GM13977 (cell line): ENCODE data around the gene STPG3.

Experiments used
- DNase-seq: peaks from one replicate; pipeline ENCODE4 v3.0.0; 2012; ENCODE audit warnings: low spot score
- CTCF ChIP-seq: IDR thresholded peaks from 2 replicates; pipeline ENCODE4 v1.5.1; 2012; ENCODE audit warnings: mild to moderate bottlenecking, control low read depth; ENCODE audit not compliant: insufficient read depth; ENCODE audit errors: extremely low read depth, missing control alignments
- in situ Hi-C: fragments of 300-500 bp; cut with MboI; formaldehyde crosslinking; loops from one replicate; pipeline ENCODE4 v1.12.0; 2022; ENCODE audit warnings: low sequenced_read_pairs, low pct_unique_long_range_greater_than_20kb, mixed read lengths, inconsistent platforms; ENCODE audit not compliant: unreplicated experiment

Gene STPG3

GRCh38 chr9:137299938-137300337 lies 48.9 kb downstream of the STPG3 start:
- in situ Hi-C loops, result loop anchor here (10.0 kb wide), 1 partner anchor 105 kb away; no protein-coding TSS in a partner anchor
- no peak for TF ChIP-seq CTCF
- DNase-seq, result no peak

- DNase-seq, result no peak
- TF ChIP-seq CTCF, result no peak
- in situ Hi-C loops, result no loop called here
Observed at GRCh38 chr9:137300567-137301080, 49.5 kb downstream of the STPG3 start.

GRCh38 chr9:137301081-137301947 lies 50.2 kb downstream of the STPG3 start:
- no peak for DNase-seq
- in situ Hi-C loops, result no loop called here

GRCh38 chr9:137302118-137302448 lies 51.0 kb downstream of the STPG3 start, which contains the start of gene NRARP:
TSS of gene NRARP (minus strand) at chr9:137302271. CDS start at chr9:137301928, 343 bp downstream.
- peak; percentile 23 for TF ChIP-seq CTCF
- peak; percentile 98 for DNase-seq
- in situ Hi-C loops, result no loop called here

More at GRCh38 chr9:137301081-137301947, 50.2 kb downstream of the STPG3 start:
- peak; percentile 61 for TF ChIP-seq CTCF

GRCh38 chr9:137302449-137303150 lies 51.5 kb downstream of the STPG3 start:
- in situ Hi-C loops, result no loop called here
- TF ChIP-seq CTCF, result peak; percentile 50
- DNase-seq, result no peak
